Vagina (tissue), 2 donors: ENCODE measurements around the gene SPTSSA.

Source experiments
- POLR2A ChIP-seq, 2 donors: fragments of 450-650 bp; IDR thresholded peaks; one replicate each; pipeline ENCODE4 v1.6.1; 2017; ENCODE audit warnings: antibody characterized with exemption in 2 of 2, mild to moderate bottlenecking in 2 of 2, moderate library complexity in 2 of 2
- POLR2AphosphoS5 ChIP-seq, 2 donors: sonication (generic); formaldehyde crosslinking; IDR thresholded peaks; one replicate each; pipeline ENCODE4 v1.9.0; 2017; ENCODE audit warnings: antibody characterized with exemption in 2 of 2, mild to moderate bottlenecking in 2 of 2, low read depth in 1 of 2; ENCODE audit not compliant: insufficient read depth in 1 of 2
- TF ChIP-seq, protein P1 (sequence below), 3 experiments: fragments of 450-650 bp in 2 of 3; fragments of 200-600 bp in 1 of 3; sonication (generic) in 1 of 3; IDR thresholded peaks; one replicate each; pipeline ENCODE4 v1.5.1; 2017 to 2019; ENCODE audit warnings: antibody characterized with exemption in 3 of 3, mild to moderate bottlenecking in 2 of 3, moderate library complexity in 2 of 3

DNA sequence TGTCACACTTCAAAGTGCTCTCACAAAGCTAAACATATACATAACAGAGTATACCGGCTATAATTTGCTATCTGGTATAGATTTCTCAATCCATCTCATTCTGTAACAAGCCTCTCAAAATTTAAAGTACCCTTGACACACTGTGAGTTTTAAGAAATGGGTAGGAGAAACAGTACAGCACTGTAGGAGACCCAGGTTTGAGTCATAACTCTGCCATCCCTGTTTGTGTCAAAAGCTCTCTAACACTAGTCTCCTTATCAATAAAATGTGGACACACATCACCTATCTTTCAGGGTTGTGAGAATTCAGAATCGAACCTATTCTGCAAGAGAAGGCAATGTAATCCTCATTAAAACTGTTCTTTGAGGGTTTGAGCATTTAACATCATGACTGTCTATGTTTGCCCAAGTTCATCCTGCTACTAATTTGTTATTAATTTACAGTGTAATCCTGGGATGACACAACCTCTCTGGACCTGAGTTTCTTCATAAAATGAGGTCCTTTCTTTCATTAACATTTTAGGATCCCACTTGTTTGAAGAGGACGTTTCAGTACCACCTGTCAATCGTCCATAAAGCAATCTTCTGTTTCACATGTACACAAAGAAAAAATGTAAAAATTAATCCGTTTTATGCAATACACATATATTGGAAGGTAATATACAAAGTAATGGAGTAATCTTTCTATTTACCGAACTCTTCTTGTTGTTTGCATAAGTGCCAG lies 12.1 kb downstream of the SPTSSA start:
- no peak for TF ChIP-seq POLR2AphosphoS5 (IDR thresholded peaks at IDR 0.05; ENCODE audit: insufficient read depth in 1 of 2, low read depth in 1 of 2)
- TF ChIP-seq POLR2A (IDR thresholded peaks at IDR 0.05): no peak
- TF ChIP-seq, protein P1, sequence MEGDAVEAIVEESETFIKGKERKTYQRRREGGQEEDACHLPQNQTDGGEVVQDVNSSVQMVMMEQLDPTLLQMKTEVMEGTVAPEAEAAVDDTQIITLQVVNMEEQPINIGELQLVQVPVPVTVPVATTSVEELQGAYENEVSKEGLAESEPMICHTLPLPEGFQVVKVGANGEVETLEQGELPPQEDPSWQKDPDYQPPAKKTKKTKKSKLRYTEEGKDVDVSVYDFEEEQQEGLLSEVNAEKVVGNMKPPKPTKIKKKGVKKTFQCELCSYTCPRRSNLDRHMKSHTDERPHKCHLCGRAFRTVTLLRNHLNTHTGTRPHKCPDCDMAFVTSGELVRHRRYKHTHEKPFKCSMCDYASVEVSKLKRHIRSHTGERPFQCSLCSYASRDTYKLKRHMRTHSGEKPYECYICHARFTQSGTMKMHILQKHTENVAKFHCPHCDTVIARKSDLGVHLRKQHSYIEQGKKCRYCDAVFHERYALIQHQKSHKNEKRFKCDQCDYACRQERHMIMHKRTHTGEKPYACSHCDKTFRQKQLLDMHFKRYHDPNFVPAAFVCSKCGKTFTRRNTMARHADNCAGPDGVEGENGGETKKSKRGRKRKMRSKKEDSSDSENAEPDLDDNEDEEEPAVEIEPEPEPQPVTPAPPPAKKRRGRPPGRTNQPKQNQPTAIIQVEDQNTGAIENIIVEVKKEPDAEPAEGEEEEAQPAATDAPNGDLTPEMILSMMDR (IDR thresholded peaks at IDR 0.05): no peak
